PC-3 (cell line): ENCODE data around the gene FAM163B. TPM values are rescaled to one million over a fixed set of nuclear protein-coding genes. Genes with fewer than 3 reads are reported as not detected.

ENCODE experiments used
- ATAC-seq: fragments of 200-7000 bp; cut with Tn5 transposase; 2 replicates; pipeline ENCODE4 v1.9.1; 2020; ENCODE audit warnings: mild to moderate bottlenecking, moderate library complexity
- BruUV-seq: library from RNA; stranded (reverse); fragments of 400-500 nt; replicated peaks from 2 replicates; lab custom pipeline; 2021; lab: Mats Ljungman, UMichigan
- CTCF ChIA-PET: fragments of 300-600 bp; sonication (Branson Sonifier 250); formaldehyde crosslinking; loops from one replicate; lab custom pipeline; 2022; ENCODE audit warnings: antibody characterized with exemption; lab: Charles Lee
- POLR2A ChIA-PET: fragments of 300-600 bp; sonication (Branson Sonifier 250); formaldehyde crosslinking; loops from one replicate; lab custom pipeline; 2022; ENCODE audit warnings: antibody characterized with exemption; ENCODE audit not compliant: unreplicated experiment; lab: Charles Lee
- DNase-seq: peaks from one replicate; pipeline ENCODE4 v3.0.0-alpha.2; 2015
- H2AFZ ChIP-seq: fragments of 300-600 bp; sonication (generic); 2 replicates; pipeline ENCODE4 v1.6.0; 2016; ENCODE audit warnings: antibody characterized with exemption, low read length
- H3F3A ChIP-seq: fragments of 300-600 bp; sonication (generic); one replicate; pipeline ENCODE4 v1.6.0; 2017; ENCODE audit warnings: antibody characterized with exemption, low read length, control low read depth, mild to moderate bottlenecking; ENCODE audit not compliant: unreplicated experiment
- H3K27ac ChIP-seq: fragments of 300-600 bp; sonication (generic); 2 replicates; pipeline ENCODE4 v1.5.1; 2016; ENCODE audit warnings: mild to moderate bottlenecking, low read length
- H3K27me3 ChIP-seq: fragments of 300-600 bp; sonication (generic); 2 replicates; pipeline ENCODE4 v1.6.1; 2016; ENCODE audit warnings: low read length, mixed read lengths
- H3K36me3 ChIP-seq: fragments of 300-600 bp; sonication (generic); 2 replicates; pipeline ENCODE4 v1.6.1; 2016; ENCODE audit warnings: low read depth, mixed run types, low read length, mixed read lengths
- H3K4me1 ChIP-seq: fragments of 300-600 bp; sonication (generic); 2 replicates; pipeline ENCODE4 v1.5.1; 2016; ENCODE audit warnings: low read length; ENCODE audit not compliant: insufficient read depth
- H3K4me2 ChIP-seq: fragments of 300-600 bp; sonication (generic); 2 replicates; pipeline ENCODE4 v1.6.0; 2016; ENCODE audit warnings: low read length
- H3K4me3 ChIP-seq: fragments of 300-600 bp; sonication (generic); 2 replicates; pipeline ENCODE4 v1.5.1; 2016; ENCODE audit warnings: mild to moderate bottlenecking, low read length, mixed read lengths
- H3K79me2 ChIP-seq: fragments of 300-600 bp; sonication (generic); 2 replicates; pipeline ENCODE4 v1.6.1; 2017; ENCODE audit warnings: low read length, mixed read lengths
- H3K9ac ChIP-seq: fragments of 300-600 bp; sonication (generic); 2 replicates; pipeline ENCODE4 v1.6.0; 2016; ENCODE audit warnings: mild to moderate bottlenecking, low read length
- H3K9me2 ChIP-seq: fragments of 300-600 bp; sonication (generic); replicated peaks from 2 replicates; pipeline ENCODE4 v1.6.1; 2016; ENCODE audit warnings: mixed run types, low read length, mixed read lengths
- H3K9me3 ChIP-seq: fragments of 300-600 bp; sonication (generic); 2 replicates; pipeline ENCODE4 v1.6.1; 2016; ENCODE audit warnings: low read length, mixed read lengths
- H4K20me1 ChIP-seq: fragments of 300-600 bp; sonication (generic); 2 replicates; pipeline ENCODE4 v1.6.1; 2016; ENCODE audit warnings: low read length, mixed read lengths
- CTCF ChIP-seq: fragments of 300-600 bp; sonication (generic); conservative IDR thresholded peaks from 2 replicates; pipeline ENCODE4 v1.5.1; 2017; ENCODE audit warnings: antibody characterized with exemption, low read depth, mild to moderate bottlenecking, low read length
- EZH2 ChIP-seq: fragments of 300-600 bp; sonication (generic); IDR thresholded peaks from one replicate; pipeline ENCODE4 v1.6.1; 2017; ENCODE audit warnings: antibody characterized with exemption, mild to moderate bottlenecking, low read length; ENCODE audit not compliant: unreplicated experiment
- EZH2phosphoT487 ChIP-seq: fragments of 300-600 bp; sonication (generic); IDR thresholded peaks from 2 replicates; pipeline ENCODE4 v1.6.1; 2018; ENCODE audit warnings: mild to moderate bottlenecking, antibody characterized with exemption, low read length, borderline replicate concordance
- intact Hi-C: fragments of 100-400 bp; cut with micrococcal nuclease; formaldehyde crosslinking; loops from 2 replicates; pipeline ENCODE4 v1.9.0; 2023
- total RNA-seq: library from RNA; depleted of rRNA; stranded (reverse); fragments of >200 nt; gene quantifications from 2 replicates; pipeline ENCODE4 v1.2.3, GENCODE V29; 2014

Gene FAM163B
- total RNA-seq, 1 experiment from 2014 or later = not detected

- DNase-seq = no peak
- no peaks in the 10 kb centered on the region for H4K20me1 ChIP-seq
- TF ChIP-seq CTCF (no peak), EZH2phosphoT487 (no peak), EZH2 (no peak)
- H3K9me3 ChIP-seq = no peaks in the 10 kb centered on the region
- no peak overlapping the region for H2AFZ ChIP-seq
- no peak overlapping the region for H3K9ac ChIP-seq
- no peak overlapping the region for H3K4me2 ChIP-seq
- peaks cover 16% of the 10 kb centered on the region for H3K27me3 ChIP-seq
- no peak overlapping the region for H3K4me3 ChIP-seq
- BruUV-seq = no TSS peak
- CTCF ChIA-PET = no interaction called here
- peak; percentile 53; the same call in 1 of the 2 replicates for ATAC-seq
- H3K9me2 ChIP-seq = no peaks in the 10 kb centered on the region
- H3K4me1 ChIP-seq = no peaks in the 10 kb centered on the region
- POLR2A ChIA-PET = no interaction called here
- intact Hi-C loops = no loop called here
- no peak overlapping the region for H3K27ac ChIP-seq
- no peaks in the 10 kb centered on the region for H3F3A ChIP-seq
- H3K79me2 ChIP-seq = no peaks in the 10 kb centered on the region
- no peaks in the 10 kb centered on the region for H3K36me3 ChIP-seq
Measured at GRCh38 chr9:133576031-133576874, 32.9 kb downstream of the FAM163B start.

GRCh38 chr9:133575186-133576030 is 33.8 kb downstream of the FAM163B start:
- CTCF ChIA-PET = no interaction called here
- no peak overlapping the region for H2AFZ ChIP-seq
- H3K4me2 ChIP-seq = no peak overlapping the region
- BruUV-seq = no TSS peak
- peaks cover 15% of the 10 kb centered on the region for H3K27me3 ChIP-seq
- POLR2A ChIA-PET = no interaction called here
- H3K9ac ChIP-seq = no peak overlapping the region
- H3K9me3 ChIP-seq = no peaks in the 10 kb centered on the region
- no peaks in the 10 kb centered on the region for H3K4me1 ChIP-seq
- H3K79me2 ChIP-seq = no peaks in the 10 kb centered on the region
- no peaks in the 10 kb centered on the region for H3F3A ChIP-seq
- H3K4me3 ChIP-seq = no peak overlapping the region
- no peaks in the 10 kb centered on the region for H4K20me1 ChIP-seq
- TF ChIP-seq CTCF (no peak), EZH2 (no peak), EZH2phosphoT487 (no peak)
- ATAC-seq (no peak), DNase-seq (no peak)
- intact Hi-C loops = no loop called here
- no peak overlapping the region for H3K27ac ChIP-seq
- no peaks in the 10 kb centered on the region for H3K36me3 ChIP-seq
- no peaks in the 10 kb centered on the region for H3K9me2 ChIP-seq

- no peak overlapping the region for H3K4me3 ChIP-seq
- no peak overlapping the region for H2AFZ ChIP-seq
- peaks cover 15% of the 10 kb centered on the region for H3K27me3 ChIP-seq
- no peak overlapping the region for H3K27ac ChIP-seq
- no peaks in the 10 kb centered on the region for H3K36me3 ChIP-seq
- no peak for ATAC-seq
- ChIA-PET POLR2A (no interaction called here), CTCF (no interaction called here)
- DNase-seq = no peak
- no peaks in the 10 kb centered on the region for H3K9me3 ChIP-seq
- no peak overlapping the region for H3K4me2 ChIP-seq
- no peaks in the 10 kb centered on the region for H3K9me2 ChIP-seq
- no peak overlapping the region for H3K9ac ChIP-seq
- no peaks in the 10 kb centered on the region for H3K79me2 ChIP-seq
- H3F3A ChIP-seq = no peaks in the 10 kb centered on the region
- TF ChIP-seq EZH2phosphoT487 (no peak), EZH2 (no peak), CTCF (no peak)
- BruUV-seq = no TSS peak
- no peaks in the 10 kb centered on the region for H3K4me1 ChIP-seq
- intact Hi-C loops = no loop called here
- no peaks in the 10 kb centered on the region for H4K20me1 ChIP-seq
Measured at GRCh38 chr9:133574771-133575170, 34.4 kb downstream of the FAM163B start.
